Erythroblast (primary cell): ENCODE data around the gene IPO4.

ENCODE experiments used
- GATA1 ChIP-seq: IDR thresholded peaks from 2 replicates; pipeline ENCODE4 v1.6.1; 2011; ENCODE audit warnings: low read depth, mild to moderate bottlenecking, control low read depth, low read length, moderate library complexity
- POLR2A ChIP-seq: IDR thresholded peaks from 2 replicates; pipeline ENCODE4 v1.6.1; 2011; ENCODE audit warnings: mild to moderate bottlenecking, low read length

- TF ChIP-seq POLR2A (peak; percentile 68), GATA1 (no peak)
Measured at GRCh38 chr14:24135834-24136683, 52.6 kb downstream of the IPO4 start, which contains the start of gene PSME1.
